Calu3 (cell line): ENCODE data around the gene AMOTL1. TPM values are rescaled to one million over a fixed set of nuclear protein-coding genes. Genes with fewer than 3 reads are reported as not detected.

ENCODE experiments used
- BruUV-seq: library from RNA; stranded (reverse); fragments of 400-500 nt; replicated peaks from 2 replicates; lab custom pipeline; 2021; lab: Mats Ljungman, UMichigan
- CTCF ChIA-PET: fragments of 300-600 bp; sonication (Branson Sonifier 250); formaldehyde crosslinking; loops from one replicate; lab custom pipeline; 2022; ENCODE audit warnings: antibody characterized with exemption; lab: Charles Lee
- DNase-seq: peaks from one replicate; pipeline ENCODE4 v3.0.0; 2022
- H3K27ac Mint-ChIP-seq: one replicate; pipeline ENCODE4 v1.8.0; 2022; ENCODE audit warnings: mixed read lengths; ENCODE audit not compliant: unreplicated experiment
- H3K27me3 Mint-ChIP-seq: one replicate; pipeline ENCODE4 v1.8.0; 2022; ENCODE audit warnings: mixed read lengths; ENCODE audit not compliant: unreplicated experiment
- H3K36me3 Mint-ChIP-seq: one replicate; pipeline ENCODE4 v1.8.0; 2022; ENCODE audit warnings: mild to moderate bottlenecking, moderate library complexity, mixed read lengths; ENCODE audit not compliant: insufficient read depth, unreplicated experiment
- H3K4me1 Mint-ChIP-seq: one replicate; pipeline ENCODE4 v1.8.0; 2022; ENCODE audit warnings: mild to moderate bottlenecking, low read depth, mixed read lengths; ENCODE audit not compliant: unreplicated experiment
- H3K4me3 Mint-ChIP-seq: one replicate; pipeline ENCODE4 v1.8.0; 2022; ENCODE audit warnings: mild to moderate bottlenecking, low read depth, moderate library complexity, mixed read lengths; ENCODE audit not compliant: unreplicated experiment
- H3K9me3 Mint-ChIP-seq: one replicate; pipeline ENCODE4 v1.8.0; 2022; ENCODE audit warnings: low read depth, mixed read lengths; ENCODE audit not compliant: unreplicated experiment
- intact Hi-C: fragments of 100-400 bp; cut with micrococcal nuclease; formaldehyde crosslinking; loops from one replicate; pipeline ENCODE4 v1.10.0; 2022; ENCODE audit not compliant: unreplicated experiment
- total RNA-seq: library from RNA; stranded (reverse); gene quantifications from 2 replicates; pipeline ENCODE4 v1.2.3, GENCODE V29; 2022
- TF ChIP-seq, protein P1 (sequence below): fragments of 200-600 bp; IDR thresholded peaks from one replicate; pipeline ENCODE4 v1.8.0; 2022; ENCODE audit warnings: antibody characterized with exemption; ENCODE audit not compliant: unreplicated experiment

Gene AMOTL1
- total RNA-seq, 1 experiment from 2014 or later, result 24.2 TPM

DNA sequence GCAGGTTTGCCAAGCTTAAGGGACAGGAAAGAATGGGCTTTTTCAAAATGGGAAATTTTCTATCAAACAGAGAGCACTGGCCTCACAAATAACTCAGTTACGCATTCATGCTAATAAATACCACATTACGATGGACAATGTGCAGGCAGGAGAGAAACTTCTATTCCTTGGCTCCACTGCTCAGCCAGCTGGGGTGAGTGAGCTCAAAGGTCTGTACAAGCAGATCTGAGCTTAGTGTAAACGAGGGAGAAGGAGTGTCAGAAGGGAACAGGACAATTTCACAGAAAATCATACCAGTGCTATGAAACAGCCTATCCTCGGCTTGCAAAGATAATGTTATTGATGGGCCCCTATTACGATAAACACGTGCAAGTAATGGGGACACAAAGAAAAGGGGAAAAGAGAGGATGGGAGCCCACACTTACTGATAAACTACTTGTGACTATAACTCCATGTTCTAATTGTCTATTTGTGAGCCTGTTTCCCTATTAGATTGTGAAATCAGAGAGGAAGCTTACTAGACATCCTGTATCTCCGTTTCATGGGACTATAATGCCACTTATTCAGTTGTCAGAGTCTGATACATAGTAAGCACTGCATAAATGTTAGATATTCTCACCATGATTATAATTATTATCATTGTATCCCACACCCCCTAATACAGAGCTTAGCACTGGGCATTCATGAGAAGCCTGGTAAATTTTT, 46.3 kb downstream of the AMOTL1 start:
- no peaks in the 10 kb centered on the region for H3K4me1 Mint-ChIP-seq

DNA sequence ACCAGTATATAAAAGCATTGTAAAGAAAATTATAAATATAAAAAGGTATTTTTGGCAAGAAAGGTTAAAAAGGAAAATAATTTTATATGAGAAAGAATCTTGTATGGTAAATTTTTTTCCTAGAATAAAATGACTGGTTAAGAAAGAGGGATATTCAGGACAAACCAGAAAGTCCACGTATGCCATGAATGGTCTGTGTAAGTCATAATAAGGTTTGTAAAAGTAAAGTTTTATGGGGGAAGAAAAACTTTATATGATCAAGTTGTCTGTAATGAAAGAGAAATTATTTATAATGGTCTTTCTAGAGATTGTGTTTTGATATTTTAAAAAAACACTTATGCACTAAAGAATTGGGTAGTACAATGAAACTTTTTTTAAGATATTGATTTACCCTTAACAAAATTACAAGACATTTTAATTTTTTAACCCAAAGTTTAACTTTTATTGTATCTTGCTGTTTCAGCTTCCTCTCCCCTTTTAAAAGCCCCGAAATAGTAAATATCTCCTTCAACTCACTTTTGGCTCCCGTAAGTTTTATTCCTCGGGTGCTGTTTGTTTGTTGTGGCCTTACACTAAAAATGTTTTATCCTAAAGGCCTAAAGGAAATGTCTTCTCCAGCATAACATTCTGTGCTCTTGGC, 47.7 kb downstream of the AMOTL1 start:
- DNase-seq, result no peak
- TF ChIP-seq, protein P1, sequence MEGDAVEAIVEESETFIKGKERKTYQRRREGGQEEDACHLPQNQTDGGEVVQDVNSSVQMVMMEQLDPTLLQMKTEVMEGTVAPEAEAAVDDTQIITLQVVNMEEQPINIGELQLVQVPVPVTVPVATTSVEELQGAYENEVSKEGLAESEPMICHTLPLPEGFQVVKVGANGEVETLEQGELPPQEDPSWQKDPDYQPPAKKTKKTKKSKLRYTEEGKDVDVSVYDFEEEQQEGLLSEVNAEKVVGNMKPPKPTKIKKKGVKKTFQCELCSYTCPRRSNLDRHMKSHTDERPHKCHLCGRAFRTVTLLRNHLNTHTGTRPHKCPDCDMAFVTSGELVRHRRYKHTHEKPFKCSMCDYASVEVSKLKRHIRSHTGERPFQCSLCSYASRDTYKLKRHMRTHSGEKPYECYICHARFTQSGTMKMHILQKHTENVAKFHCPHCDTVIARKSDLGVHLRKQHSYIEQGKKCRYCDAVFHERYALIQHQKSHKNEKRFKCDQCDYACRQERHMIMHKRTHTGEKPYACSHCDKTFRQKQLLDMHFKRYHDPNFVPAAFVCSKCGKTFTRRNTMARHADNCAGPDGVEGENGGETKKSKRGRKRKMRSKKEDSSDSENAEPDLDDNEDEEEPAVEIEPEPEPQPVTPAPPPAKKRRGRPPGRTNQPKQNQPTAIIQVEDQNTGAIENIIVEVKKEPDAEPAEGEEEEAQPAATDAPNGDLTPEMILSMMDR, result no peak
- Mint-ChIP-seq H3K36me3 (peaks cover 6% of the 10 kb centered on the region), H3K4me3 (no peak overlapping the region), H3K27me3 (no peaks in the 10 kb centered on the region), H3K9me3 (peaks cover 2% of the 10 kb centered on the region), H3K4me1 (no peaks in the 10 kb centered on the region), H3K27ac (no peak overlapping the region)
- BruUV-seq, result no TSS peak
- CTCF ChIA-PET, result no interaction called here
- intact Hi-C loops, result no loop called here

More for the DNA sequence above, 46.3 kb downstream of the AMOTL1 start:
- TF ChIP-seq, protein P1, result no peak
- no peak overlapping the region for H3K4me3 Mint-ChIP-seq
- H3K27me3 Mint-ChIP-seq, result no peaks in the 10 kb centered on the region
- DNase-seq, result no peak
- H3K9me3 Mint-ChIP-seq, result peaks cover 2% of the 10 kb centered on the region
- H3K27ac Mint-ChIP-seq, result no peak overlapping the region
- no TSS peak for BruUV-seq
- H3K36me3 Mint-ChIP-seq, result peaks cover 6% of the 10 kb centered on the region
- CTCF ChIA-PET, result no interaction called here
- intact Hi-C loops, result no loop called here

DNA sequence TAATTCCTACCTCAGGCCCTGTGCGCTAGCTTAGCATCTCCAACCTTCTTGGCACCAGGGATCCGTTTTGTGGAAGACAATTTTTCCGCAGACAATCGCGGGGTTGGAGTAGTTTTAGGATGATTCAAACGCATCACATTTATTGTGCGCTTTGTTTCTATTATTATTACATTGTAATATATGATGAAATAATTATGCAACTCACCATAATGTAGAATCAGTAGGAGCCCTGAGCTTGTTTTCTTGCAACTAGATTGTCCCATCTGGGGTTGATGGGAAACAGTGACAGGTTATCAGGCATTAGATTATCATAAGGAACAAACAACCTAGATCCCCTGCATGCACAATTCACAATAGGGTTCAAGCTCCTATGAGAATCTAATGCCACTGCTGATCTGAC, 52.3 kb downstream of the AMOTL1 start:
- Mint-ChIP-seq H3K27me3 (no peaks in the 10 kb centered on the region), H3K36me3 (peaks cover 6% of the 10 kb centered on the region), H3K9me3 (no peaks in the 10 kb centered on the region), H3K4me3 (no peak overlapping the region), H3K4me1 (no peaks in the 10 kb centered on the region), H3K27ac (no peak overlapping the region)
- TF ChIP-seq, protein P1, result no peak
- CTCF ChIA-PET, result no interaction called here
- DNase-seq, result no peak
- BruUV-seq, result no TSS peak
- intact Hi-C loops, result no loop called here

- Mint-ChIP-seq H3K27ac (no peak overlapping the region), H3K4me3 (no peak overlapping the region), H3K9me3 (no peaks in the 10 kb centered on the region), H3K4me1 (no peaks in the 10 kb centered on the region), H3K36me3 (peaks cover 6% of the 10 kb centered on the region), H3K27me3 (no peaks in the 10 kb centered on the region)
- CTCF ChIA-PET, result no interaction called here
- no peak for DNase-seq
- TF ChIP-seq, protein P1, result no peak
- BruUV-seq, result no TSS peak
- intact Hi-C loops, result no loop called here
These were observed 53.3 kb downstream of the AMOTL1 start for GRCh38 chr11:94821439-94821838.
